ENCODE measurements around the gene MRGPRX3. TPM values are rescaled to one million over a fixed set of nuclear protein-coding genes. Genes with fewer than 3 reads are reported as not detected.

The MRGPRX3 gene
- total and polyA plus RNA-seq, 4 donors: not detected

Other genes starting within 250 kb of the MRGPRX3 start
- 10 to 100 TPM; 43.1 to 48.3 TPM for gene SERGEF, start 119.5 kb upstream of the MRGPRX3 start, total RNA-seq
- gene SERGEF, start 119.5 kb upstream of the MRGPRX3 start, polyA plus RNA-seq: 100 to 1,000 TPM in 1 of 2 donors, 10 to 100 TPM in 1; 97.3 to 137 TPM
- gene TPH1, start 86.3 kb upstream of the MRGPRX3 start, total RNA-seq: 10 to 100 TPM; 14.9 to 20.0 TPM
- 10 to 100 TPM in 1 of 2 donors, 1 to 10 TPM in 1; 5.2 to 22.7 TPM for gene TPH1, start 86.3 kb upstream of the MRGPRX3 start, polyA plus RNA-seq
- gene SAAL1, start 26.5 kb upstream of the MRGPRX3 start, total RNA-seq: 10 to 100 TPM in 1 of 2 donors, 1 to 10 TPM in 1; 9.3 to 15.8 TPM
- gene SAAL1, start 26.5 kb upstream of the MRGPRX3 start, polyA plus RNA-seq: 10 to 100 TPM in 1 of 2 donors, 1 to 10 TPM in 1; 4.0 to 15.7 TPM
- gene MRGPRX4, start 40.3 kb downstream of the MRGPRX3 start, total RNA-seq: not detected
- not detected for gene MRGPRX4, start 40.3 kb downstream of the MRGPRX3 start, polyA plus RNA-seq
- under 1 TPM in 1 of 2 donors, not detected in 1; 0.84 TPM for gene SAA4, start 104.2 kb downstream of the MRGPRX3 start, total RNA-seq
- 1 to 10 TPM in 1 of 2 donors, not detected in 1; 2.1 TPM for gene SAA4, start 104.2 kb downstream of the MRGPRX3 start, polyA plus RNA-seq
- gene SAA2, start 116.1 kb downstream of the MRGPRX3 start, total RNA-seq: 10 to 100 TPM; 21.8 to 26.3 TPM
- 1 to 10 TPM in 1 of 2 donors, not detected in 1; 1.3 TPM for gene SAA2, start 116.1 kb downstream of the MRGPRX3 start, polyA plus RNA-seq
- gene SAA1, start 133.7 kb downstream of the MRGPRX3 start, total RNA-seq: 100 to 1,000 TPM in 1 of 2 donors, 10 to 100 TPM in 1; 69.0 to 161 TPM
- 10 to 100 TPM in 1 of 2 donors, 1 to 10 TPM in 1; 6.5 to 12.3 TPM for gene SAA1, start 133.7 kb downstream of the MRGPRX3 start, polyA plus RNA-seq
- gene HPS5, start 189.6 kb downstream of the MRGPRX3 start, total RNA-seq: 10 to 100 TPM; 22.6 to 25.5 TPM
- 10 to 100 TPM; 12.2 to 22.5 TPM for gene HPS5, start 189.6 kb downstream of the MRGPRX3 start, polyA plus RNA-seq
- gene GTF2H1, start 190.0 kb downstream of the MRGPRX3 start, total RNA-seq: 10 to 100 TPM; 39.3 to 53.3 TPM
- 10 to 100 TPM; 35.6 to 38.2 TPM for gene GTF2H1, start 190.0 kb downstream of the MRGPRX3 start, polyA plus RNA-seq